OCI-LY7 (cell line): Measurements from ENCODE around the gene PNRC2. TPM values are rescaled to one million over a fixed set of nuclear protein-coding genes. Genes with fewer than 3 reads are reported as not detected.
"Not testable (repeated sequence)": the region's sequence is repeated elsewhere in the genome, so short reads cannot be mapped to it uniquely, and the experiment has no call there.

ENCODE experiments used
- BruUV-seq: library from RNA; stranded (reverse); fragments of 400-500 nt; replicated peaks from 2 replicates; lab custom pipeline; 2021; lab: Mats Ljungman, UMichigan
- CTCF ChIA-PET: fragments of 300-600 bp; sonication (Branson Sonifier 250); formaldehyde crosslinking; loops from one replicate; lab custom pipeline; 2022; ENCODE audit warnings: antibody characterized with exemption; ENCODE audit not compliant: unreplicated experiment; lab: Charles Lee
- POLR2A ChIA-PET: fragments of 300-600 bp; sonication (Branson Sonifier 250); formaldehyde crosslinking; loops from one replicate; lab custom pipeline; 2022; ENCODE audit warnings: antibody characterized with exemption; lab: Charles Lee
- DNase-seq: peaks from one replicate; pipeline ENCODE4 v3.0.0-alpha.2; 2015; ENCODE audit warnings: low spot score
- H2AFZ ChIP-seq: fragments of 200-600 bp; sonication (generic), shearing (Covaris generic); 2 replicates; pipeline ENCODE4 v1.6.1; 2014; ENCODE audit warnings: mild to moderate bottlenecking, antibody characterized with exemption, low read length, moderate library complexity
- H3K27ac ChIP-seq: fragments of 200-600 bp; sonication (generic); 2 replicates; pipeline ENCODE4 v1.5.1; 2014; ENCODE audit warnings: mixed run types, low read depth, mild to moderate bottlenecking, moderate library complexity, low read length, inconsistent platforms; ENCODE audit not compliant: poor library complexity, severe bottlenecking
- H3K36me3 ChIP-seq: fragments of 200-600 bp; sonication (generic); 2 replicates; pipeline ENCODE4 v1.6.1; 2014; ENCODE audit warnings: mild to moderate bottlenecking, antibody characterized with exemption, low read length, moderate library complexity, mixed read lengths; ENCODE audit not compliant: insufficient read depth
- H3K4me1 ChIP-seq: fragments of 200-600 bp; sonication (generic); 2 replicates; pipeline ENCODE4 v1.5.1; 2014; ENCODE audit warnings: mild to moderate bottlenecking, low read length; ENCODE audit not compliant: insufficient read depth, poor library complexity, severe bottlenecking
- H3K4me2 ChIP-seq: fragments of 200-600 bp; sonication (generic); 2 replicates; pipeline ENCODE4 v1.6.1; 2014; ENCODE audit warnings: mild to moderate bottlenecking, low read length
- H3K4me3 ChIP-seq: fragments of 200-600 bp; sonication (generic); 2 replicates; pipeline ENCODE4 v1.5.1; 2014; ENCODE audit warnings: mild to moderate bottlenecking, low read depth, low read length; ENCODE audit not compliant: poor library complexity, severe bottlenecking
- H3K79me2 ChIP-seq: fragments of 200-600 bp; sonication (generic); 2 replicates; pipeline ENCODE4 v1.6.1; 2016; ENCODE audit warnings: low read depth, mild to moderate bottlenecking, low read length, moderate library complexity, mixed read lengths; ENCODE audit not compliant: insufficient read depth
- H3K9me2 ChIP-seq: fragments of 200-600 bp; sonication (generic); 2 replicates; pipeline ENCODE4 v1.6.1; 2016; ENCODE audit warnings: mild to moderate bottlenecking, low read length, mixed read lengths; ENCODE audit not compliant: insufficient read depth
- H3K9me3 ChIP-seq: fragments of 200-600 bp; sonication (generic); 2 replicates; pipeline ENCODE4 v1.6.1; 2014; ENCODE audit warnings: mild to moderate bottlenecking, mixed run types, low read length, mixed read lengths
- H4K20me1 ChIP-seq: fragments of 200-600 bp; sonication (generic); 2 replicates; pipeline ENCODE4 v1.6.1; 2014; ENCODE audit warnings: mild to moderate bottlenecking, antibody characterized with exemption, low read length, moderate library complexity, mixed read lengths; ENCODE audit not compliant: insufficient read depth
- CTCF ChIP-seq: fragments of 200-600 bp; sonication (generic); conservative IDR thresholded peaks from 2 replicates; pipeline ENCODE4 v1.5.1; 2014; ENCODE audit warnings: mild to moderate bottlenecking, antibody characterized with exemption, low read length, moderate library complexity, mixed read lengths
- EZH2phosphoT487 ChIP-seq: fragments of 200-600 bp; sonication (generic); IDR thresholded peaks from 2 replicates; pipeline ENCODE4 v1.6.1; 2018; ENCODE audit warnings: low read depth, borderline replicate concordance, mild to moderate bottlenecking, mixed run types, antibody characterized with exemption, low read length, moderate library complexity, mixed read lengths
- intact Hi-C: fragments of 100-400 bp; cut with micrococcal nuclease; formaldehyde crosslinking; loops from one replicate; pipeline ENCODE4 v1.10.0; 2022; ENCODE audit not compliant: unreplicated experiment
- microRNA-seq: library from miRNA; unstranded; fragments of <30 nt; microRNA quantifications from one replicate; pipeline ENCODE4 v1.2.0, GENCODE V29; 2022; ENCODE audit warnings: borderline replicate concordance
- small RNA-seq: library from RNA; depleted of rRNA; stranded (forward); fragments of <200 nt; gene quantifications from one replicate; pipeline ENCODE3, GENCODE V24; 2014
- total RNA-seq, 2 experiments: library from RNA; depleted of rRNA in 1 of 2; stranded (reverse); fragments of >200 nt in 1 of 2; shearing (Covaris generic) in 1 of 2; gene quantifications; 2 replicates each; pipeline ENCODE4 v1.2.3, GENCODE V29; 2014 to 2022

The PNRC2 gene
- total RNA-seq, 2 experiments from 2014 or later, result 129 to 198 TPM

- TF ChIP-seq EZH2phosphoT487, result no peak
- no peak for TF ChIP-seq CTCF
- no peak for DNase-seq
- peaks cover 5% of the 10 kb centered on the region; the same call in 1 of the 2 replicates for H3K9me3 ChIP-seq
- intact Hi-C loops, result no loop called here
- H2AFZ ChIP-seq, result no peak overlapping the region
- H3K79me2 ChIP-seq, result no peaks in the 10 kb centered on the region
- ChIA-PET CTCF (no interaction called here), POLR2A (interaction anchor here (0.6 kb wide), 1 partner anchor 171 kb away, joined by 3 read pairs; no protein-coding TSS in a partner anchor)
- no peak overlapping the region for H3K4me2 ChIP-seq
- H3K4me3 ChIP-seq, result no peak overlapping the region
- H3K4me1 ChIP-seq, result no peaks in the 10 kb centered on the region
- H3K27ac ChIP-seq, result no peak overlapping the region
- H3K36me3 ChIP-seq, result no peaks in the 10 kb centered on the region
- BruUV-seq, result no TSS peak
- H3K9me2 ChIP-seq, result no peaks in the 10 kb centered on the region
- no peaks in the 10 kb centered on the region for H4K20me1 ChIP-seq
Measured at GRCh38 chr1:24009406-24009805, 49.8 kb downstream of the PNRC2 start.

- CTCF ChIA-PET, result no interaction called here
- no peaks in the 10 kb centered on the region for H3K79me2 ChIP-seq
- no peak overlapping the region for H3K27ac ChIP-seq
- intact Hi-C loops, result no loop called here
- H3K4me1 ChIP-seq, result no peaks in the 10 kb centered on the region
- no peak overlapping the region for H3K4me2 ChIP-seq
- H3K9me2 ChIP-seq, result no peaks in the 10 kb centered on the region
- no peak overlapping the region for H3K4me3 ChIP-seq
- H2AFZ ChIP-seq, result no peak overlapping the region
- H3K9me3 ChIP-seq, result peaks cover 5% of the 10 kb centered on the region; the same call in 1 of the 2 replicates
- no peaks in the 10 kb centered on the region for H4K20me1 ChIP-seq
- DNase-seq, result no peak
- POLR2A ChIA-PET, result interaction anchor here (0.6 kb wide), 2 partner anchors 25 to 79 kb away, joined by 3 read pairs; no protein-coding TSS in a partner anchor
- BruUV-seq, result no TSS peak
- H3K36me3 ChIP-seq, result no peaks in the 10 kb centered on the region
- no peak for TF ChIP-seq EZH2phosphoT487
Measured at GRCh38 chr1:24010650-24011049, 51.0 kb downstream of the PNRC2 start.

GRCh38 chr1:24012878-24013277 lies 53.2 kb downstream of the PNRC2 start:
- DNase-seq, H3K79me2 ChIP-seq, H3K36me3 ChIP-seq, intact Hi-C loops, POLR2A ChIA-PET, H3K27ac ChIP-seq, H3K9me2 ChIP-seq, H4K20me1 ChIP-seq, CTCF ChIA-PET, H3K4me3 ChIP-seq, BruUV-seq, H3K4me2 ChIP-seq, H3K9me3 ChIP-seq, H3K4me1 ChIP-seq, H2AFZ ChIP-seq: not testable (repeated sequence)

Small RNA genes lying within 50 kb of the gene (microRNA-seq; reads per million reads assigned to microRNA genes)
- gene MIR378F, result not detected

Small RNA genes lying within 50 kb of the gene (small RNA-seq; reads per million reads assigned to genes)
- gene MIR378F, result not detected

Other genes starting within 250 kb of the PNRC2 start
- gene ELOA, start 216.4 kb upstream of the PNRC2 start, total RNA-seq (2014; rRNA removed; shearing (Covaris generic)), result 24.7 and 29.1 TPM in 2 replicates
- 35.8 and 41.0 TPM in 2 replicates for gene ELOA, start 216.4 kb upstream of the PNRC2 start, total RNA-seq (2022)
- gene PITHD1, start 181.4 kb upstream of the PNRC2 start, total RNA-seq (2014; rRNA removed; shearing (Covaris generic)), result 89.9 and 90.8 TPM in 2 replicates
- gene PITHD1, start 181.4 kb upstream of the PNRC2 start, total RNA-seq (2022), result 63.6 and 67.2 TPM in 2 replicates
- 65.1 and 91.2 TPM in 2 replicates for gene LYPLA2, start 168.7 kb upstream of the PNRC2 start, total RNA-seq (2014; rRNA removed; shearing (Covaris generic))
- 66.5 and 68.3 TPM in 2 replicates for gene LYPLA2, start 168.7 kb upstream of the PNRC2 start, total RNA-seq (2022)
- 17.9 and 19.6 TPM in 2 replicates for gene GALE, start 159.1 kb upstream of the PNRC2 start, total RNA-seq (2014; rRNA removed; shearing (Covaris generic))
- gene GALE, start 159.1 kb upstream of the PNRC2 start, total RNA-seq (2022), result 16.0 and 16.8 TPM in 2 replicates
- gene HMGCL, start 134.4 kb upstream of the PNRC2 start, total RNA-seq (2014; rRNA removed; shearing (Covaris generic)), result 9.0 and 13.1 TPM in 2 replicates
- gene HMGCL, start 134.4 kb upstream of the PNRC2 start, total RNA-seq (2022), result 27.4 and 30.7 TPM in 2 replicates
- gene FUCA1, start 91.5 kb upstream of the PNRC2 start, total RNA-seq (2014; rRNA removed; shearing (Covaris generic)), result 9.1 and 9.3 TPM in 2 replicates
- 9.3 and 9.9 TPM in 2 replicates for gene FUCA1, start 91.5 kb upstream of the PNRC2 start, total RNA-seq (2022)
- gene CNR2, start 46.5 kb upstream of the PNRC2 start, total RNA-seq (2014; rRNA removed; shearing (Covaris generic)), result 11.2 and 14.1 TPM in 2 replicates
- 13.2 and 17.0 TPM in 2 replicates for gene CNR2, start 46.5 kb upstream of the PNRC2 start, total RNA-seq (2022)
- 229 and 293 TPM in 2 replicates for gene SRSF10, start 20.5 kb downstream of the PNRC2 start, total RNA-seq (2014; rRNA removed; shearing (Covaris generic))
- gene SRSF10, start 20.5 kb downstream of the PNRC2 start, total RNA-seq (2022), result 335 and 394 TPM in 2 replicates
- gene MYOM3, start 152.3 kb downstream of the PNRC2 start, total RNA-seq (2014; rRNA removed; shearing (Covaris generic)), result not detected in 2 replicates
- not detected in 2 replicates for gene MYOM3, start 152.3 kb downstream of the PNRC2 start, total RNA-seq (2022)
- gene IL22RA1, start 183.3 kb downstream of the PNRC2 start, total RNA-seq (2014; rRNA removed; shearing (Covaris generic)), result not detected in 2 replicates
- gene IL22RA1, start 183.3 kb downstream of the PNRC2 start, total RNA-seq (2022), result not detected in 2 replicates
- gene IFNLR1, start 227.5 kb downstream of the PNRC2 start, total RNA-seq (2014; rRNA removed; shearing (Covaris generic)), result 24.6 and 29.4 TPM in 2 replicates
- gene IFNLR1, start 227.5 kb downstream of the PNRC2 start, total RNA-seq (2022), result 30.5 and 31.7 TPM in 2 replicates